ENCODE measurements around the gene F7.

GRCh38 chr13:113118261-113119021 lies 12.8 kb downstream of the F7 start:
- TF ChIP-seq POLR2A (IDR thresholded peaks at IDR 0.05; ENCODE audit: low read length) = no peak
- TF ChIP-seq GATA1 (IDR thresholded peaks at IDR 0.05; ENCODE audit: low read depth, low read length) = no peak
